ENCODE data around the gene RNF32.

DNA sequence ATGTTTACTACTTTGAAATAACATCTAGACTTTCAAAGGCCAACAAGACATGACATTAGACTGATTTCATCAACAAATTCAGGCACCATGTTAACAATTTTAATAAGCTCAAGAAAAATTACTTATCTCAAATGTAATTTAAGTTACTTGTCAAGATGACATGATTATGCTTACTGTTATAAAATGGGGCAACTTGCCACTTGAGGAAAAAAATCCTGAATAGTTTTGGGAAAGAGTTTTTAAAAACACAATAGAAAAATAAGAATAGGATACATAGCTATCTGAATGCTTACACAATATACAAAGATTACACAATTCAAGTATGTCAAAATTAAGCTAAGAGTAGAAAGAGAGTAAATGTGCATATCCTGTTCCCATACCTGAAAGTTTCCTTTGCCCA lies 85.4 kb downstream of the RNF32 start:
- TF ChIP-seq, protein P1, sequence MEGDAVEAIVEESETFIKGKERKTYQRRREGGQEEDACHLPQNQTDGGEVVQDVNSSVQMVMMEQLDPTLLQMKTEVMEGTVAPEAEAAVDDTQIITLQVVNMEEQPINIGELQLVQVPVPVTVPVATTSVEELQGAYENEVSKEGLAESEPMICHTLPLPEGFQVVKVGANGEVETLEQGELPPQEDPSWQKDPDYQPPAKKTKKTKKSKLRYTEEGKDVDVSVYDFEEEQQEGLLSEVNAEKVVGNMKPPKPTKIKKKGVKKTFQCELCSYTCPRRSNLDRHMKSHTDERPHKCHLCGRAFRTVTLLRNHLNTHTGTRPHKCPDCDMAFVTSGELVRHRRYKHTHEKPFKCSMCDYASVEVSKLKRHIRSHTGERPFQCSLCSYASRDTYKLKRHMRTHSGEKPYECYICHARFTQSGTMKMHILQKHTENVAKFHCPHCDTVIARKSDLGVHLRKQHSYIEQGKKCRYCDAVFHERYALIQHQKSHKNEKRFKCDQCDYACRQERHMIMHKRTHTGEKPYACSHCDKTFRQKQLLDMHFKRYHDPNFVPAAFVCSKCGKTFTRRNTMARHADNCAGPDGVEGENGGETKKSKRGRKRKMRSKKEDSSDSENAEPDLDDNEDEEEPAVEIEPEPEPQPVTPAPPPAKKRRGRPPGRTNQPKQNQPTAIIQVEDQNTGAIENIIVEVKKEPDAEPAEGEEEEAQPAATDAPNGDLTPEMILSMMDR (IDR thresholded peaks at IDR 0.05), result no peak
- TF ChIP-seq POLR2A (IDR thresholded peaks at IDR 0.05; ENCODE audit: low read depth), result no peak
- TF ChIP-seq POLR2AphosphoS5 (IDR thresholded peaks at IDR 0.05), result no peak
- no peak for TF ChIP-seq EP300 (IDR thresholded peaks at IDR 0.05)
